HG02970 (cell line): ENCODE data around the gene IFTAP.

Experiments
- ATAC-seq: cut with Tn5 transposase; IDR thresholded peaks from one replicate; pipeline ENCODE4 v1.9.1; 2021; ENCODE audit warnings: mild to moderate bottlenecking, moderate library complexity, moderate number of reproducible peaks; ENCODE audit not compliant: unreplicated experiment, low FRiP score

Gene IFTAP

GRCh38 chr11:36596880-36597279, 2.6 kb downstream of the IFTAP start:
- no peak for ATAC-seq

GRCh38 chr11:36598051-36598450, 3.7 kb downstream of the IFTAP start, which contains the start of gene RAG2:
TSS of gene RAG2 (minus strand) at chr11:36598236. CDS start at chr11:36594168, 4,068 bp downstream.
- no peak for ATAC-seq

- ATAC-seq: no peak
Measured at GRCh38 chr11:36600180-36600579, 5.9 kb downstream of the IFTAP start.

- ATAC-seq: no peak
Measured at GRCh38 chr11:36601155-36601554, 6.9 kb downstream of the IFTAP start.

- no peak for ATAC-seq
Measured at GRCh38 chr11:36602135-36602534, 7.8 kb downstream of the IFTAP start.

- no peak for ATAC-seq
Measured at GRCh38 chr11:36605221-36606216, 11.2 kb downstream of the IFTAP start.

DNA sequence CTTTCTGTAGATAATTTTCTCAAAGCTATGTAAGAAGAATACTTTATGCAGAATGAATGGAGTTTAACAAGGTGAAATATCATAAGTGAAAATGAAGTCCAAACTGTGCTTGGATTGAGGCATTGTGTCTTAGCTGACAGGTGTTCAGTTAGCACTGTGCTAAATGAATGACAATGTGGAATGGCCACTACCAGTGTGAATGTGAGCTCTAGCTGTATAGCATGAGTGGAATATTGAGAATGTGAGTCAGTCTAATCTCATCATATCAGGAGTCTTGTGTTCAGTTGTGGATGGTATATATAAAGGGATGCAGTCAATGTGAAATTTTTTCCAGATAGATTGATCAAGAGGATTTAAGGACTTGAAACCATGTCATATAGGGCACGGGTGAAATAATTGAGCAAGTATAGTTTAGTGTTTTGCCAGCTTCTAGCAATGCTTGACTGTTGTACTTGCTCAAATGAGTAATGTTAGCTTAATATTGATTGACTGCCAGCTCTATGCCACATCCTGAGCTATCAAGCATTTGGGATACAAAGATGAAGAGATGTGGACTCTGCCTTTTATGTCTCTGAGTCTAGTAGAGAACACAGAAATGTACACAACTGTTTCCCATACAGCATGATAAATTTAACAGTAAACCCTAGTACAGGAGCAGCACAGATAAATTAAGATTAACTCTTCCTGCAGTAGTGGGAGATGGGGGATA, 14.3 kb downstream of the IFTAP start:
- ATAC-seq: no peak

DNA sequence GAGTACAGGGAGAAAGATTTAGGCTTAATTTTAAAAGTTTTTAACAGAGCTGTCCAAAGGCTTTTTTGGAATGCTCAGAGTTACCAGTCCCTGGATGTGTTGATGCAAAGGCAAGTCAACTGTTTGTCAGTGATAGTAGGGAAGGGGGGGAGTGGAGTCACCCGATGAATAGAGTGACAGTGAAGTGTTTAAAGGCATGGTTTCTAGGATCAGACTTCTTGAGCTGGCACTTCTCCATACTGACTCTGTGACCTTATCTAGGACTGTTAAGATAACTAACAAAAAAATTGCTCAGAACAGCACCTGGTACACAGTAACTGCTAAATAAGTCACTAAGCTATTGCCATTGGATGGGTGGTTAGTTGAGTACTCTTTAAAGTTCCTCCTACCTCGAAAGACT, 15.1 kb downstream of the IFTAP start:
- no peak for ATAC-seq

DNA sequence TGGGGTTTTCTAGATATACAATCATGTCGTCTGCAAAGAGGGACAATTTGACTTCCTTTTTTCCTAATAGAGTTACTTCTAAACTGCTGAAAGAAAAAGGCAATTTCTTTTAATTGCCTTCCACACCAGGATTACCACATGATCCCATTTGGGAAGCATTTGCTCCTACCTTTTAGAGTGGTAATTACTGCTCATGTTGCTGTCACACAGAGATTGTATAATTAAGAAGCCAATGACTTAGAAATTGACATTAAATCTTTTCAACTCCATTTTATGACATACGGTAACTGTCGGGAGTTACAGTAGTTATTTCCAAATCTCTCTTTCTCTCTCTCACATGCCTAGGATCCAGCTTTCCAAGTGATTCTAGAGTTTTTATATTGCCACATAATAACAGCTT, 21.5 kb downstream of the IFTAP start:
- no peak for ATAC-seq

DNA sequence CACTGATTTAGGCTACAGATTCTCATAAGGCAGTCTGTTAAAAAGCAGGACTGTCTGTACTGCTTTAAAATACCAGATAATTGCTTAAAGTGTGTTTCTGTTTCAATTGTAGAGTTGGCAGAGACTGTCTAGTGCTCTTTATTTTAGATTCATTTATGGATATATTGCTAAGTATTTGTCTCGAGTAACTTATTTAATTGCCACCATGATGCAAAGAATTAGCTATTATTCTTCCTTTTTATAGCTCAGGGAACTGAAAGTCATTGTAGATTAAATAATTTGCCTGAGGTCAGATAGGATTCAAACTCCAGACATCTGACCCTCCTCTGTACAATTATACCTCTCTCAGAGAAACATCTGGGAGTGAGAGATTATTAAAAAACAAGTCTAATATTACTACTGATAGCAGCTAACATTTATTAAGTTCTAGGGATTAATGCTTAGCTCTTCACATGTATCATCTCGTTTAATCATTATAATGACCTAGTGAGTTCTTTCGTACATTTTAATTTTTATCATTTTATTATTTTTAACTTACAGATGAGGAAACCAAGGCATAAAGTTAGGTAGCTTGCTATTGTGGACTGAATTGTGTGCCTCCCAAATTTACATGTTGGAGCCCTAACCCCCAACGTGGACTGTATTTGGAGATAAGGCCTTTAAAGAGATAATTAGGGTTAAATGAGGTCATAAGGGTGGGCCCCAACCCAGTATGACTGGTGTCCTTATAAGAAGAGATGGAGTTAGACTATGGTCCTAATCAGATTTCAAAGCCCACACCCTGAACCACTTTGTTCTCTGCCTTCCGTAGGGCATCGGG, 23.5 kb downstream of the IFTAP start:
- ATAC-seq: no peak

DNA sequence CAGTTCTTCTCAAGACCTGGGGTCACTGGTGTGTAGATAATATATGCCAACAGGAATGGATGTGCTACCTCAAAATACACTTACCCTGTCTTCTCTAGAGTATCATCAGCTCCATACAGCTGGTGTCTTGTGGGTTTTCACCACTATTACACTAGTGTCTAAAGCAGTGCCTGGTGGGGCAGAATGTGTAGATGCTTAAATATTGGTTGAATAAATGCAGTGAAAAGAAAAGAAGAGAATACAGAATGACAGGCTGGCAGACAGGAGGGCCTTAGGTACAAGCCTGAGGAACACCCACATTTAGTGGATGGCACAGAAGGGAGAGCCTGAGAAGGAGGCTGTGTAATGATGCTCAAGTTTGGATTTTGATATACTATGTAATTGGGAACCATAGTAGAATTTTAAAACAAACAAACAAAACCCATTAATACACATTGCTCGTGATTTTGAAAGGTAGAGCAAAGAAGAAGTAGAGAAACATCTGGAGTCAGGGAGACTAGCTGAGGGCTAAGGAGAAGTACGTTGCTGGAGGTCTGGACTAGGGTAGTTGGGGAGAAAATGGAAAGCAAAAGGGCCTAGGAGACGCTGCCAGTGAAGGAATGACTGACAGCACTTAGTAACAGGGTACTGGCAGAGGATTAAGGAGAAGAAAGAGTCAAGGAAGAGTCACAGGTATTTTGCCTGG, 24.2 kb downstream of the IFTAP start:
- no peak for ATAC-seq

- no peak for ATAC-seq
Measured at GRCh38 chr11:36619502-36619901, 25.2 kb downstream of the IFTAP start.

GRCh38 chr11:36620246-36620645, 25.9 kb downstream of the IFTAP start:
- ATAC-seq: no peak

DNA sequence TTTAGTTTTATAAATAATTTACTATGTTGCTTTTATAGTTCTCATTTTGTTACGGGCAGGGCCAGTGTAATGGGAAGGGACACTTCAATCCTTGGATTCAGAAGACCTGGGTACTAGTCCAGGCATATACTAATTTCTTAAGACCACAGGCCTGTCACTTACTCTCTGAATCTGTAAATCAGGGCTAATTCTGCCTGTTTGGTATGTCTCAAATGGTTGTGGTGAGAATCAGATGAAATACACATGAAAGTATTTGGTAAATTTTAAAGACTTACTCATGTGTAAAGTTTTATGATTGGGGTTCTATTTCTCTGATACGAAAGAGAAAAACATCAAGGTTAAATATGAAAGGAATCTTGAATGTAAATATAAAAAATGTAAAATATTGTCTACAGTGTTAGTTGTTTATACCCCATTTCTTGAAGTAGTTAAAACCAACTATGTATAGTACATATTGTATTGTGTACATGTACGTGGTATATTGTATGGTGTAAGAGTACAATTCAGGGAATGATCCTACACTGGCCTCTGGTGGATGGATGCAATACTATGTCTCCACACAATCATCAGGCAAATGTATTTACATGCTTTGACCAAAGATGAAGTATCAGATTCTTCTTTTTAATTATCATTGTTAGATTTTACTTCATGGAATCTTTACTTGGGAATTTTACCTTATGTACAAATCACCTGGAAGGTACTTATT, 28.3 kb downstream of the IFTAP start:
- ATAC-seq: no peak

DNA sequence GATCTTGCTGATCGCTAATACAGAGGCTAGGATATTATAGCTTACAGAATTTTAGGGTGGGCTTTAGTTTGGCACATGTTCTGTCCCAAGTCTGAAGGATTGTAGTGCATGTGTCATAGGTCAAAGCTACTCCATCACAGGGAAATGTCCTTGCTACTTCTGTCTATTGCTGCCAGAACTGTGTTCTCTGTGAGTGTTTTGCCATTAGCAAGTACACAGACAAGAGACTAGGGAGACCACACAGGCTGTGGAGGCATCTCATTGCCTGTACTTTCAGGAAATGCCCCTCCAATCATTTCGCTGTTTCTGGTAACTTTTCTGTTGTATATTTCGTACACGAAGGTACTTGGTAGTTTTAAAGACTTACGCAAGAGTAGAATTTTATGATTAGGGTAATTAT, 29.2 kb downstream of the IFTAP start:
- no peak for ATAC-seq

- no peak for ATAC-seq
Measured at GRCh38 chr11:36627006-36627405, 32.7 kb downstream of the IFTAP start.

DNA sequence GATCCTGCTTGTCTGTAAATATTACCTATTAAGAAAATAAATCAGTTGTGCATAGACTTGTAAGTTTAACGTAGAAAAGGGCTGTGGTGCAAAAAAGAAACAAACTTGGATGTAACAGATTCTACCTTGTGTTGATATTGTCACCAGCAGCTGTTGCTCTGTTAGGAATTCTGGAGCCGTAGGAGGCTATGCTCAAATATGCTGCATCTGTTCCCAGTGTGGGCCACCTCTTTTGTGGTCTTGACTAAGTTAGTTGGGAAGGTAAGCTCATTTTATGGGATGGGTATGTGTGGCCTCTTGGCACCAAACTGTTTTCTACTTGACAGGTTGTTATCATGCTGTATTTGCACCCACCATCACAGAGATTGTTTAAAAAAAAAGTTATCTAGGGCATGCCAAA, 33.2 kb downstream of the IFTAP start:
- ATAC-seq: no peak

DNA sequence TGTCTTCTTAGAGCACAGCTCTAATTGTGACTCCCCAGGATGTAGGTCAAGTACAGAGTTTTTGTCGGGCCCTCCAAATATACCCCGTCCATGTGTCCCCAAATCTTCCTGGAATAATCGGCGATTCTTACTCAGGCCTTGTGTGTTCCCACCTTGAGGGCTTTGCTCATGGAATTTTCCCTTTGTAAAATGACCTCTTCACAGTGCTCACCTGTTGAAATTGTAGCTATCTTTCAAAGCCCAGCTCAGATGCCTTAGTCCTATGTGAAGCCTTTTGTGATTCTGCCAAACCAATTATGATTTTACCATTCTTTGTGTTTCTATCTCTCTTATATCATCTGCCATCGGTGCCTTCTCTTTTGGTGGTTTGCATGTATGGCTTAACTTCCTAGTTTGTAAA, 33.8 kb downstream of the IFTAP start:
- ATAC-seq: no peak

- no peak for ATAC-seq
Measured at GRCh38 chr11:36628765-36629244, 34.5 kb downstream of the IFTAP start.
